Cerebellar nuclear complex (tissue), 1 donor: ENCODE data around the gene PRSS1.

Source experiments
- DNase-seq, 2 experiments: peaks; one replicate each; lab custom pipeline; 2025; lab: John Stamatoyannopoulos, UW

Gene PRSS1

GRCh38 chr7:142795339-142795863, 46.1 kb downstream of the PRSS1 start:
- no peak for DNase-seq

DNA sequence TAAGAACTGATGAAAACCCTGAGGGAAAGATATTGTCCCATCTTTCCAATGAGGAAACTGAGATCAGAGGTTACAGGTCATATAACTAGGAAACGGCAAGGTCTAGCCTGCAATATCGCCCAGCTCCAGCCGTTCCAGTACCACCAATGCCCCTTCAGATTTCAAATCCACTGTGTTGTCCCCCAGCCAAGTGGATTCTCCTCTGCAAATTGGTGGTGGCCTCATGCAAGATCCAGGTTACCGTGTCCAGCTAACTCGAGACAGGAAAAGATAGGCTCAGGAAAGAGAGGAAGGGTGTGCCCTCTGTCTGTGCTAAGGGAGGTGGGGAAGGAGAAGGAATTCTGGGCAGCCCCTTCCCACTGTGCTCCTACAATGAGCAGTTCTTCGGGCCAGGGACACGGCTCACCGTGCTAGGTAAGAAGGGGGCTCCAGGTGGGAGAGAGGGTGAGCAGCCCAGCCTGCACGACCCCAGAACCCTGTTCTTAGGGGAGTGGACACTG, 46.8 kb downstream of the PRSS1 start:
- DNase-seq: no peak

GRCh38 chr7:142796501-142797390, 47.5 kb downstream of the PRSS1 start:
- DNase-seq: no peak

DNA sequence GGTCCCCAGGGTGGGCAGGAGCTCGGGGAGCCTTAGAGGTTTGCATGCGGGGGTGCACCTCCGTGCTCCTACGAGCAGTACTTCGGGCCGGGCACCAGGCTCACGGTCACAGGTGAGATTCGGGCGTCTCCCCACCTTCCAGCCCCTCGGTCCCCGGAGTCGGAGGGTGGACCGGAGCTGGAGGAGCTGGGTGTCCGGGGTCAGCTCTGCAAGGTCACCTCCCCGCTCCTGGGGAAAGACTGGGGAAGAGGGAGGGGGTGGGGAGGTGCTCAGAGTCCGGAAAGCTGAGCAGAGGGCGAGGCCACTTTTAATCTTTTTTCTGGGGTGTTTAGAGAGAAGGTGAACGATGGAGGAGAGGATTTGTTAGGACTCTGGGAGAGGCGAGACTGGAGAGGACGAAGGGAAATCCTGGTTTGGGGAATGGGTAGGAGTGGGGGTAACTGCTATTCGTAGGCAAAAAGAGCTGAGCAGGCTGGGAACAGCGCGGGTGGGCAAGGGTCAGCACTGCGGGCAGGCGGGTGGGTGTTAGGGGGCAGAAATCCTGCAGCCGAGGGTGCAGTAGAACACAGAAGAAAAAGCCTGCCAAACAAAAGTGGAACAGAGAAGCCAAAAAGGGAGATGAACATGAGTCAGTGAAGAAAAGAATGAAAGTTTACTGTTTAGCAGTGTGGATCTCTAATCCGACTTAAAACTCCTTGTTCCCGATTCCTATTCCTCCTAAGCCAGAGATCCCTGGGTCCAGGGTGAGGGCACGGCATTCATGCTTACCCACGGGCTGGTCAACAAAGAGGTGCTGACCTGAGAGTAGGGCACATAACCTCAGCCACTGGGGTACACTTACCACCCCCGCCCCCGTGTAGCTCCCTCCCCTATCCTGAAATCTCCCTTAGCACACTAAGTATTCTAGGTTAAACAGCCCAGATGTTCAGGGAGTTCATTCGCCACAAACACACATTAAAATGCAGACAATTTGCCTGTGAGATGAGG, 48.4 kb downstream of the PRSS1 start:
- no peak for DNase-seq

GRCh38 chr7:142798451-142799436, 49.5 kb downstream of the PRSS1 start:
- DNase-seq: no peak

GRCh38 chr7:142799437-142799835, 50.2 kb downstream of the PRSS1 start:
- DNase-seq: no peak

GRCh38 chr7:142800088-142800487, 50.8 kb downstream of the PRSS1 start:
- no peak for DNase-seq

DNA sequence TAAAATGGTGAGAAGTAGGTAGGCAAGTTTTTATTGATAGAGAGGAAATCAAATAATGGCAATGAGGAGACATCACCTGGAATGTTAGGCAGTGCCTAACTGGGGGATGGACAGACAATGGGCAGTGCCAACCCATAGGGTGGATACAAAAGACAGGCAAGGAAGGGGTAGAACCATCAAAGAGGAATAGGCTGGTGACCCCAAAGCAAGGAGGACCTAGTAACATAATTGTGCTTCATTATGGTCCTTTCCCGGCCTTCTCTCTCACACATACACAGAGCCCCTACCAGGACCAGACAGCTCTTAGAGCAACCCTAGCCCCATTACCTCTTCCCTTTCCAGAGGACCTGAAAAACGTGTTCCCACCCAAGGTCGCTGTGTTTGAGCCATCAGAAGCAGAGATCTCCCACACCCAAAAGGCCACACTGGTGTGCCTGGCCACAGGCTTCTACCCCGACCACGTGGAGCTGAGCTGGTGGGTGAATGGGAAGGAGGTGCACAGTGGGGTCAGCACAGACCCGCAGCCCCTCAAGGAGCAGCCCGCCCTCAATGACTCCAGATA, 51.5 kb downstream of the PRSS1 start:
- no peak for DNase-seq

- no peak for DNase-seq
These were observed 52.5 kb downstream of the PRSS1 start for GRCh38 chr7:142801601-142802295.

- no peak for DNase-seq
These were observed 53.0 kb downstream of the PRSS1 start for GRCh38 chr7:142802301-142802700.
